ENCODE data around the gene AUTS2. TPM values are rescaled to one million over a fixed set of nuclear protein-coding genes. Genes with fewer than 3 reads are reported as not detected.

The AUTS2 gene
- total RNA-seq, 1 experiment from 2014 or later = 50.0 TPM

GRCh38 chr7:69757528-69757927, 159.3 kb downstream of the AUTS2 start (continued):
- TF ChIP-seq ZNF532 (CRISPR knock-in tag; IDR thresholded peaks at IDR 0.05; ENCODE audit: borderline replicate concordance) = no peak
- TF ChIP-seq, protein P1, sequence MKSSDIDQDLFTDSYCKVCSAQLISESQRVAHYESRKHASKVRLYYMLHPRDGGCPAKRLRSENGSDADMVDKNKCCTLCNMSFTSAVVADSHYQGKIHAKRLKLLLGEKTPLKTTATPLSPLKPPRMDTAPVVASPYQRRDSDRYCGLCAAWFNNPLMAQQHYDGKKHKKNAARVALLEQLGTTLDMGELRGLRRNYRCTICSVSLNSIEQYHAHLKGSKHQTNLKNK (CRISPR knock-in tag; IDR thresholded peaks at IDR 0.05) = no peak
- TF ChIP-seq, protein P2, sequence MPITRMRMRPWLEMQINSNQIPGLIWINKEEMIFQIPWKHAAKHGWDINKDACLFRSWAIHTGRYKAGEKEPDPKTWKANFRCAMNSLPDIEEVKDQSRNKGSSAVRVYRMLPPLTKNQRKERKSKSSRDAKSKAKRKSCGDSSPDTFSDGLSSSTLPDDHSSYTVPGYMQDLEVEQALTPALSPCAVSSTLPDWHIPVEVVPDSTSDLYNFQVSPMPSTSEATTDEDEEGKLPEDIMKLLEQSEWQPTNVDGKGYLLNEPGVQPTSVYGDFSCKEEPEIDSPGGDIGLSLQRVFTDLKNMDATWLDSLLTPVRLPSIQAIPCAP (CRISPR knock-in tag; IDR thresholded peaks at IDR 0.05) = no peak

GRCh38 chr7:69757981-69758430, 159.7 kb downstream of the AUTS2 start:
- Mint-ChIP-seq H3K27me3 (ENCODE audit: low read depth) (no peaks in the 10 kb centered on the region; the same call in 1 of the 2 replicates), H3K4me3 (no peak overlapping the region), H3K4me1 (peaks cover 42% of the 10 kb centered on the region), H3K36me3 (no peaks in the 10 kb centered on the region), H3K9me3 (no peaks in the 10 kb centered on the region), H3K27ac (no peak overlapping the region)
- TF ChIP-seq ZNF232 (CRISPR knock-in tag; IDR thresholded peaks at IDR 0.05) (no peak), MXD4 (CRISPR knock-in tag; IDR thresholded peaks at IDR 0.05; ENCODE audit: borderline replicate concordance) (no peak), TP53 (CRISPR knock-in tag; IDR thresholded peaks at IDR 0.05) (no peak), E2F1 (CRISPR knock-in tag; IDR thresholded peaks at IDR 0.05) (no peak), ZNF671 (CRISPR knock-in tag; IDR thresholded peaks at IDR 0.05) (no peak), HMGA2 (CRISPR knock-in tag; IDR thresholded peaks at IDR 0.05) (no peak), ZNF317 (CRISPR knock-in tag; IDR thresholded peaks at IDR 0.05; ENCODE audit: borderline replicate concordance, low read depth) (no peak), ZNF138 (CRISPR knock-in tag; conservative IDR thresholded peaks at IDR 0.05) (no peak), FOXJ3 (CRISPR knock-in tag; IDR thresholded peaks at IDR 0.05; ENCODE audit: borderline replicate concordance) (no peak), OVOL2 (CRISPR knock-in tag; IDR thresholded peaks at IDR 0.05; ENCODE audit: borderline replicate concordance) (no peak)
- TF ChIP-seq, protein P3, sequence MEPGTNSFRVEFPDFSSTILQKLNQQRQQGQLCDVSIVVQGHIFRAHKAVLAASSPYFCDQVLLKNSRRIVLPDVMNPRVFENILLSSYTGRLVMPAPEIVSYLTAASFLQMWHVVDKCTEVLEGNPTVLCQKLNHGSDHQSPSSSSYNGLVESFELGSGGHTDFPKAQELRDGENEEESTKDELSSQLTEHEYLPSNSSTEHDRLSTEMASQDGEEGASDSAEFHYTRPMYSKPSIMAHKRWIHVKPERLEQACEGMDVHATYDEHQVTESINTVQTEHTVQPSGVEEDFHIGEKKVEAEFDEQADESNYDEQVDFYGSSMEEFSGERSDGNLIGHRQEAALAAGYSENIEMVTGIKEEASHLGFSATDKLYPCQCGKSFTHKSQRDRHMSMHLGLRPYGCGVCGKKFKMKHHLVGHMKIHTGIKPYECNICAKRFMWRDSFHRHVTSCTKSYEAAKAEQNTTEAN (CRISPR knock-in tag; IDR thresholded peaks at IDR 0.05) = no peak
- TF ChIP-seq, protein P4, sequence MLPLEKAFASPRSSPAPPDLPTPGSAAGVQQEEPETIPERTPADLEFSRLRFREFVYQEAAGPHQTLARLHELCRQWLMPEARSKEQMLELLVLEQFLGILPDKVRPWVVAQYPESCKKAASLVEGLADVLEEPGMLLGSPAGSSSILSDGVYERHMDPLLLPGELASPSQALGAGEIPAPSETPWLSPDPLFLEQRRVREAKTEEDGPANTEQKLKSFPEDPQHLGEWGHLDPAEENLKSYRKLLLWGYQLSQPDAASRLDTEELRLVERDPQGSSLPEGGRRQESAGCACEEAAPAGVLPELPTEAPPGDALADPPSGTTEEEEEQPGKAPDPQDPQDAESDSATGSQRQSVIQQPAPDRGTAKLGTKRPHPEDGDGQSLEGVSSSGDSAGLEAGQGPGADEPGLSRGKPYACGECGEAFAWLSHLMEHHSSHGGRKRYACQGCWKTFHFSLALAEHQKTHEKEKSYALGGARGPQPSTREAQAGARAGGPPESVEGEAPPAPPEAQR (CRISPR knock-in tag; IDR thresholded peaks at IDR 0.05) = no peak
- TF ChIP-seq, protein P5, sequence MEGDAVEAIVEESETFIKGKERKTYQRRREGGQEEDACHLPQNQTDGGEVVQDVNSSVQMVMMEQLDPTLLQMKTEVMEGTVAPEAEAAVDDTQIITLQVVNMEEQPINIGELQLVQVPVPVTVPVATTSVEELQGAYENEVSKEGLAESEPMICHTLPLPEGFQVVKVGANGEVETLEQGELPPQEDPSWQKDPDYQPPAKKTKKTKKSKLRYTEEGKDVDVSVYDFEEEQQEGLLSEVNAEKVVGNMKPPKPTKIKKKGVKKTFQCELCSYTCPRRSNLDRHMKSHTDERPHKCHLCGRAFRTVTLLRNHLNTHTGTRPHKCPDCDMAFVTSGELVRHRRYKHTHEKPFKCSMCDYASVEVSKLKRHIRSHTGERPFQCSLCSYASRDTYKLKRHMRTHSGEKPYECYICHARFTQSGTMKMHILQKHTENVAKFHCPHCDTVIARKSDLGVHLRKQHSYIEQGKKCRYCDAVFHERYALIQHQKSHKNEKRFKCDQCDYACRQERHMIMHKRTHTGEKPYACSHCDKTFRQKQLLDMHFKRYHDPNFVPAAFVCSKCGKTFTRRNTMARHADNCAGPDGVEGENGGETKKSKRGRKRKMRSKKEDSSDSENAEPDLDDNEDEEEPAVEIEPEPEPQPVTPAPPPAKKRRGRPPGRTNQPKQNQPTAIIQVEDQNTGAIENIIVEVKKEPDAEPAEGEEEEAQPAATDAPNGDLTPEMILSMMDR (IDR thresholded peaks at IDR 0.05) = no peak
- TF ChIP-seq, protein P6, sequence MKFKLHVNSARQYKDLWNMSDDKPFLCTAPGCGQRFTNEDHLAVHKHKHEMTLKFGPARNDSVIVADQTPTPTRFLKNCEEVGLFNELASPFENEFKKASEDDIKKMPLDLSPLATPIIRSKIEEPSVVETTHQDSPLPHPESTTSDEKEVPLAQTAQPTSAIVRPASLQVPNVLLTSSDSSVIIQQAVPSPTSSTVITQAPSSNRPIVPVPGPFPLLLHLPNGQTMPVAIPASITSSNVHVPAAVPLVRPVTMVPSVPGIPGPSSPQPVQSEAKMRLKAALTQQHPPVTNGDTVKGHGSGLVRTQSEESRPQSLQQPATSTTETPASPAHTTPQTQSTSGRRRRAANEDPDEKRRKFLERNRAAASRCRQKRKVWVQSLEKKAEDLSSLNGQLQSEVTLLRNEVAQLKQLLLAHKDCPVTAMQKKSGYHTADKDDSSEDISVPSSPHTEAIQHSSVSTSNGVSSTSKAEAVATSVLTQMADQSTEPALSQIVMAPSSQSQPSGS (CRISPR knock-in tag; IDR thresholded peaks at IDR 0.05; ENCODE audit: borderline replicate concordance, low read depth) = no peak
- TF ChIP-seq, protein P7, sequence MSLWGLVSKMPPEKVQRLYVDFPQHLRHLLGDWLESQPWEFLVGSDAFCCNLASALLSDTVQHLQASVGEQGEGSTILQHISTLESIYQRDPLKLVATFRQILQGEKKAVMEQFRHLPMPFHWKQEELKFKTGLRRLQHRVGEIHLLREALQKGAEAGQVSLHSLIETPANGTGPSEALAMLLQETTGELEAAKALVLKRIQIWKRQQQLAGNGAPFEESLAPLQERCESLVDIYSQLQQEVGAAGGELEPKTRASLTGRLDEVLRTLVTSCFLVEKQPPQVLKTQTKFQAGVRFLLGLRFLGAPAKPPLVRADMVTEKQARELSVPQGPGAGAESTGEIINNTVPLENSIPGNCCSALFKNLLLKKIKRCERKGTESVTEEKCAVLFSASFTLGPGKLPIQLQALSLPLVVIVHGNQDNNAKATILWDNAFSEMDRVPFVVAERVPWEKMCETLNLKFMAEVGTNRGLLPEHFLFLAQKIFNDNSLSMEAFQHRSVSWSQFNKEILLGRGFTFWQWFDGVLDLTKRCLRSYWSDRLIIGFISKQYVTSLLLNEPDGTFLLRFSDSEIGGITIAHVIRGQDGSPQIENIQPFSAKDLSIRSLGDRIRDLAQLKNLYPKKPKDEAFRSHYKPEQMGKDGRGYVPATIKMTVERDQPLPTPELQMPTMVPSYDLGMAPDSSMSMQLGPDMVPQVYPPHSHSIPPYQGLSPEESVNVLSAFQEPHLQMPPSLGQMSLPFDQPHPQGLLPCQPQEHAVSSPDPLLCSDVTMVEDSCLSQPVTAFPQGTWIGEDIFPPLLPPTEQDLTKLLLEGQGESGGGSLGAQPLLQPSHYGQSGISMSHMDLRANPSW (CRISPR knock-in tag; conservative IDR thresholded peaks at IDR 0.05; ENCODE audit: low read depth) = no peak
- ATAC-seq = no peak
- CTCF ChIA-PET = no interaction called here
- DNase-seq (ENCODE audit: low spot score) = no peak
- POLR2A ChIA-PET = no interaction called here
